Activated CD4-positive, alpha-beta T cell treated with anti-CD3 and anti-CD28 coated beads, Interleukin-2, Interleukin-4, amounts not matched to agents 100 ng/mL and 50 ng/mL, durations not matched to agents 16 hours and 8 hours (primary cell): ENCODE results near the gene CD9.
"Not testable (repeated sequence)": the region's sequence is repeated elsewhere in the genome, so short reads cannot be mapped to it uniquely, and the experiment has no call there.

Source experiments
- DNase-seq: peaks from one replicate; pipeline ENCODE4 v3.0.0-alpha.2; 2020; ENCODE audit warnings: low spot score

CD9 gene

DNA sequence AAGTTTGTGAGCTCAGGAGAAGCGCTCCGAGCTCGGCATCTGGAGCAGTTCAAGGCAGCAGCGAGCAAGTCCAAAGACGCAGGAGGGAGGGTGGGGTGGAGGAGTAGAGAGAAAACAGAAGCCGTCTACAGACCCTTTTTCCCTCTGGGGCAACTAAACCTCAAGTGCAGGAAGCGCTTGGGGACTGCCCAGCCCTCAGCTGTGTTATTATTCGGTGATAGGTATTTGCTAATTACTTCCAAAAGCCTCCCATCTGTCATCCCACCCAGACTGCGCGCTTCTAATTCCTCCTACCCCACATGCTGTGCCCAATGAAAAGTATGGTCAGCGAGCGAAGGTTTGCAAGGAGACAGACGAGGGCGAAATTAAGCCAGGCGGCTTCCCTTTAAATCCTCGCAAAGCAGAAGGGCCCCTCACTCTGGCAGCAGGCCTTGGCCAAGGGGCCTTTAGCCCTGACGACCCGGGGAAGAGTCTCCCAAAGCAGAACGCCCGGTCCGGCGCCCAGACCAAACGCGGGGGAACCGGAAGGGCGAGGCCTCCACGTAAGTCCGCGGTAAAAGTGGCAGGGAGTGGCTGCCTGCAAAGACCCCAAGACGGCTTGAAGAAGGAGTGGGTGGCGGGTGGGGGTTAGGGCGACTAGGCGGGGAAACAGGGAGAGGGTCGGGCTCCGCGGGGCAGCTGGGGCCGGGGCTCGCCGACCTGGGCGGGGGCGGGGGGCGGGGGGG, 507 bp upstream of the CD9 start:
- DNase-seq: no peak

DNA sequence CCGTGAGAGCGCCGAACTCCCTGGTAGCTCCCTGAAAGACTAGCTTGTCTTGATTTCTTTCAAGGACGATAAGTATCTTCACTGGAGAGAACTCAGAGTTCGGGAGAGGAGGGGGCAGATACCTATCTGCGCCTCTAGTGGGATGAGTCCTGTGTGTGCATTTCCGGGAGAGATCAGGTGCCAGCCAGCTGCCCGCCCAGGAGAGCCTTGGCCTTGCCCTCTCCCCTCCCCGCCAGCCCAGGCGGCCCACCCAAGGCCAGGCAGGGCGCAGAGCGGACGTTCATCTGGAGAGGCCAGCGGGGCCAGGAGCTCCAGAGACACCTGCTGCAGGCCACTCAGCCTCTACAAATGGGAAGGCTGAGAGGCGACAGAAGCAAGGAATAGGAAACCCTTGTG, 1.0 kb downstream of the CD9 start:
- DNase-seq: no peak

DNA sequence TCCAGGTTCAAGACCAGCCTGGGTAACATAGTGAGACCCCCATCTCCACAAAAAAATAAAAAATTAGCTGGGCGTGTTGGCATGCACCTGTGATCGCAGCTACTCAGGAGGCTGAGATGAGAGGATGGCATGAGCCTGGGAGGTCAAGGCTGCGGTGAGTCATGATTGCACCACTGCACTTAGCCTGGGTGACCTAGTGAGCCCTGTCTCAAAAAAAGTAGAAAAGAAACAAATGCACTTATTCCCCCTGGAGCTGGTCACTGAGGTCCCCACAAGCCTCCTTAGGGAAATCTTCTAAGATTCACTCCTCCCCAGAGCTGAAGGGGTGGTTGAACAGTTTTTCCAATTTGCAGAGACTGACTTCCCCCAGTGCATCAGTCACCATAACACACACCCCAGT, 1.6 kb downstream of the CD9 start:
- DNase-seq: no peak

DNA sequence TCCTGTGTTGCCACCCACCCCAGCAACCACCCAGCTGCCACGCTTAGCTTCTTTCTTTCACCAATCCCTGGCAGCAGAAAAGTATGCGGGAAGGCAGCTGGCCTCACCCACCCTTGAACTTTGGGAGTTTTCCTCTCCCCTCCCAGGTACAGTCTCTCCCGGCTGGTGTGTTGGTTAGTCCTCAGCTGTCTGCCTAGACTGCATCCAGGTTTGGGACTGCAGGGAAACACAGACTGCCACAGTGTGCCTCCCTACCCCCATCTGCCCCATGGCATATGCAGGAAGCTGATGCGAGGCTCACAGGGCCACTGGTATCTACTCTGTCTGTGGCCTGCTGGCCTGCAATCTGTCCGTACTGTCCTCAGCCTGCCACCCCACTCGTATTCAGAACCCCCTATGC, 2.1 kb downstream of the CD9 start:
- no peak for DNase-seq

DNA sequence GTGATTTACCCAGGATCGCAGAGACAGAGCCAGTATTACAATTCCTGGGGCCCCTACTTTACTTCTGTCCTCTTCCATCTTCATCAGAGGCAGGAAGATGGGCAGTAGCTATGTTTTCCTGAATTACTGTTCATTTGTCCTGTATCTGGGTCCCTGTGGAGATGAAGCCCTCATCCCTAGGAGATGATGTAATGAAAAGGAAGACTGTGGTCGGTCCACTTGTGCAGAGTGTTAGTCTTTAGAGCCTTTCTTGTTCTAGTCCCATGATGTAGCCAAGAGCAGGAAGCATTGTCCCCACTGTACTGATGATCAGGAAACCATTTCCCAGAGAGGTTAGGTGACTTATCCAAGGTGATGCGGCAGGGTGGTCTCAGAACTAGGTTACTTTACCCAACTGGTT, 2.6 kb downstream of the CD9 start:
- DNase-seq: no peak

DNA sequence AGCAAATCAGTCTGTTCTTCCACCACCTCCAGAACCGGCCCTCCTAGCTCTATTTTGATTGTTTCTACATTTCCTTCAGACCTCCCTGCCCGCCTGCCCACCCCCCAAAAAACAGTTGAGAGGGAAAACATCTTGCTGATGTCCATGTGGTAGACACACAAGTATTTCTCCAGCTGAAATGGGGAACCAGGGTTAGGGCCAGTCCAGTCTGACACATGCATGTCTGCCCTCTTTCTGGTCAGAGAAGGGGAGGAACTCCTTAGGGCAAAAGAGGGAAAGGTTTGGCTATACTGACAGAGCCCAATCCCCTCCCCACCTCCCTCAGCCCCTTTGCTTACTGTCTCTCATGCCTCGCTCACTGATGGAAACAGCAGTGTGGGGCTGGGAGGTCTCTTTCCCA, 3.4 kb downstream of the CD9 start:
- DNase-seq: no peak

DNA sequence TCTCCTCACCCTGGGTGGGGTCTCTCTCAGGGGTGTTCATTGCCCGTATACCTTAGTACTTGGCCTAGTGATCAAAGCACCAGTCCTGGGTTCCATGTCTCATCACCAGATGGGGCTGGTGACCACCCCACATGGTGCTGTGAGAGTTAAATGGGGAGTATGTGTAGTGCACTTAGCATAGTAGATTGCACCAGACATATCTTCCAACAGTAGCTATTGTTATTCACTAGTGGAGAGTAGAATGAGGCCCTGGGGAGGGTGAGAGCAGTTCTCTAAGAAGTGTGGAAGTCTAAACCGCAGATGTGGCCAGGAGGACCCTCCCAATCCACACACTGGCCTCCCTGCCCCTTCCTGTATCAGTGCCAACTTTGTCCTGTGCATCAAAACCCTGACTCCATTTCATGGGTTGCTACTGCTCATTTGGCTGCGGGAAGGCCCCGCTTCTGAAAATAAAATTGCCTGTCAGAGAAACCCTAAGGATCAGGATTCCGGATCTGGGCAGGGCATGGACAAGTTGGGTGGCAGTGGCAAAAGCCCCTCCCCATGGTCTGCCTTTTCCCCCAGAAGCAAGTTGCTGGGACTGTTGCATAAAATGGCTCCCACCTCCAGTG, 4.4 kb downstream of the CD9 start:
- DNase-seq: no peak

DNA sequence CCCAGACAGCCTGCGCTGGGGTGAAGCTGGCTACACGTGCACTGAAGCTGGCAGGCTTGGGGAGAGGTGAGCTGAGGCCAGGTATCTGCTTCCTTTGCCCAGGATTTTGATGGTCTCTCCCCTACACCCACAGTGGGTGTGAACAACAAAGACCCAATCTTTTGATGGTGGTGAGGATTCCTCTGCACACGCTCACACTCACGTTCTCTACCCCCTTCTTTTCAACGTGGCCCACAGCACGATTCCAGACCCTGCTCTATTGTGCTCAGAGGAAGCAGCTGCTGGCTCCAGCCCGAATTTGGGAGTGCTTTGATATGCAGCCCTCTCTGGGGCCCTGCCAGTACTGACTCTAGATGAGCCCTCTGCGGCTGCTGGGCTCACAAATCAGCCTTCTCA, 4.9 kb downstream of the CD9 start:
- DNase-seq: no peak

DNA sequence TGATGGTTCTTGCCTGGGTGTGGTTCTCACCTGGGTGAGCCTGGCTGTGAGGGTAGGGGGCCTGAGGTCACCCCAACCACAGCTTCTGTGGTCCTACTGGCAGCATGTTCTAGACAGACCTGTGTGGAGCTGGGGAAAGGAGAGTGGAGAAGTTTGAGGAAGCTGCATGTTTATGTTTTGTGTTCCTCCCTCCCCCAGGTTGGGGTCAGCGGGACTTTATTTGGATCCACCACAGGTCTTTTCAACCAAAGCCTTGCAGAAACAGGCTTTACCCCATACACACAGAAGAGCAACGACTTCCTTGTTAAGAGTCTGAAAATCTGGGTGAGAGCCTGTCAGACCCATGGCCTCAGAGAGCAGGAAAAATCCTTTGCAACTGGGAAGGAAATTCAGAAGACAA, 5.6 kb downstream of the CD9 start:
- no peak for DNase-seq

DNA sequence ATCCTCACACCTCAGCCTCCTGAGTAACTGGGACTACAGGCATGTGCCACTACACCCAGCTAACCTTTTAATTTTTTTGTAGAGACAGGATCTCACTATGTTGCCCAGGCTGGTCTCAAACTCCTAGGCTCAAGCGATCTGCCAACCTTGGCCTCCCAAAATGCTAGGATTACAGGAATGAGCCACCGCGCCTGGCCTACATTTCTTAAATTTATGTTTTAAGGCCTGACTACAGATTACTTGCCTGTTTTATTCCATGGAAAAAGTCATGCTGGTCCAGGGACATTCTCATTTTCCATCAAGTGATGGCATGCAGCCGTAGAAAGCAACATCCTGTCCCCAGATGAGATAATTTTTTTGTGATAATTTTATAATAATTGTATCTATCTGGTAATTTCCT, 6.1 kb downstream of the CD9 start:
- DNase-seq: no peak

DNA sequence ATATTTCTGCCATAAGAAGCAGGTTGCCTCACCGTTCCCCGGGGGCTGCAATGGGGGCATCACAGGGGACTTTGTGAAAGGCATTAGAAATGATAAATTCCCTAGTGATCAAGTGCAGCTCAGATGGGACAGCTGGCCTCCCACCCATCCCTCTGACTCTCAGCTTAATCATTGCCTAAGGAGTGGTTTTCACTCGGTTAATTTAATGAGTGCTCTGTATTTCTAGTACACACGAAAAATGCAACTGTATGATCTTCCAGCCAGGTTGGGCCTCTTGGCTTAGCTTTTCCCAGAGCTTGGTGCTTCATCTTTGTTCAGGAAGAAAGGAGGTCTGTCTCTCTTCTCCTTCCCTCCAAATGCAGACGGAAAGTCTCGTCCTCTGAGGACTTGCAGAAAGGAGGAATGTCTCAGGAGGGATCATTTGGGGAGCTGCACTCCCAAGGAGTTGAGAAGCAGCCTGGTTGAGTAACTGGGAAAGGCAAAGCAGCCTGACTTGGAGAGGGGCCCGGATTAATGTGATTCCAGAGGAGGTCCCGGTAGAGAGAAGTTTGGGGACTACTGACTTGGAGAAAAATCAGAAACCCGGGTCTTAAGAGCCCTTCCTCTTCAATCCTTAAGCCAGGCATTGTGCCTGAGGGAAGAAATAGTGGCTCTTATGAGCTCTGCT, 7.2 kb downstream of the CD9 start:
- DNase-seq: no peak

DNA sequence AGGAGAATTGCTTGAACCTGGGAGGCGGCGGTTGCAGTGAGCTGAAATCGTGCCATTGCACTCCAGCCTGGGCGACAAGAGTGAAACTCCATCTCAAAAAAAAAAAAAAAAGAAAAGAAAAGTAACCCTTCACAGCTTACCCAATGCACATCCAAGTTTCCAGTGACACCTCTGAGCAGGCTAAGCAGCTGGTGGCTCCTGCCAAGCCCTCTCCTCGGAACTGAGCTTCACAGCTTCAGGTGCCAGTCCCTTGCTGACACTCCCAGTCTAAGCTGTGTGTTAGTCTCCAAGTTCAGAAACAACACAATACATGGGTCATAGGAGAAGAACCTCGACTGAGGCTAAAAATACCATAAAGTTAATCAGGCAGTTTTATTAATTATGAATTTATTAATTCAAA, 7.9 kb downstream of the CD9 start:
- no peak for DNase-seq

DNA sequence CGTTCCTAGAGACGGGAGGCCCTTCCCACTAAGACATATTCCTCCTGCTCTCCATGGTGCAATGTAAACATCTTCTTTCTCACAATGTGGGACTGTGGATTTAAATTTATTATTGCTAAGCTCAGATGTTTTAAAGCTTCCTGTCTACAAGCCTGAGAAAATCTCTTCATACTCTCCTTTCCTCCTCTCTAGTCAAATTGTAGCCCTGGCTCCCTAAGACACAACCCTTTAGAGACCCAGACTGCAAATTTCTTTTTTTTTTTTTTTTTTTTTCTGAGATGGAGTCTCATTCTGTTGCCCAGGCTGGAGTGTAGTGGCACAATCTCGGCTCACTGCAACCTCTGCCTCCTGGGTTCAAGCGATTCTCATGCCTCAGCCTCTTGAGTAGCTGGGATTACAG, 9.2 kb downstream of the CD9 start:
- not testable (repeated sequence) for DNase-seq

DNA sequence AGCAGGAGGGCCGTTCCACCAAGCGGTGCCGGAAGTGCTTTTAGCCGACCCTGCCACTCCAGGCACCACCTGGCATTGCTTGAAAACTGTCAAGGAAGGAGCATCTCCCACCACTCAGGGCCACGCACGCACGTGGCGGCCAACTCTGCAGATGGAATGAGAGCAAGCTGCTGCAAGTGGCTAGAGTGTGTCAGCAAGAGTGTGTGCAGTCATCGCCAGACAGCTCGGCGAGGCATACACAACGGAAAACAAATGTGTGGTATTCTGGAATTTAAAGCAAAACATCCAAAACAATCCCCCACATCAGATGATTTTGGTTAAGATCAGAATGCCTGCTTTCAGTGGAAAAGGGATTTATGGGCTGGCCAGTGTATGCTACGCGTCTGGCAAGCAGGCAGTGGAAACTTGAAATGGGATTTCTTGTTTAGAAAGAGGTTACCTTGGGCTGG, 11.2 kb downstream of the CD9 start:
- DNase-seq: no peak

DNA sequence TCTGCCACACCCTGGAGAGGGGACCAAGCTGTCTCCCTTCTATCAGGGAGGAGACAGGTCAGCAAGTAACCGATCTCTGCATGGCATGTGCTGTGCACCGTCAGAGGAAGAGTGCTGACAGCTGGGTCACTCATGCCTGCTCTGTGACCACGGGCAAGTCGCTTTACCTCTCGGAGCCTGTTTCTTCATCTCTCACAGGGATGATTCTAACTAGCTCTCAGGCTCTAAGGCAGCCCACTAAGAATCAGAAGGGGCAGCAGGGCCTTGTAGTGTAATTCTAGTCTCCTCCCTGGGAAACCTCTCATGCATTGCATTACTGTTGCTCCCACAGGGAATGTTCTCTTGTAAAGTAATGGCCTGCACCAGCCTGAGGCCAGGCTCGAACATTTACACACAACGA, 11.9 kb downstream of the CD9 start:
- DNase-seq: no peak

DNA sequence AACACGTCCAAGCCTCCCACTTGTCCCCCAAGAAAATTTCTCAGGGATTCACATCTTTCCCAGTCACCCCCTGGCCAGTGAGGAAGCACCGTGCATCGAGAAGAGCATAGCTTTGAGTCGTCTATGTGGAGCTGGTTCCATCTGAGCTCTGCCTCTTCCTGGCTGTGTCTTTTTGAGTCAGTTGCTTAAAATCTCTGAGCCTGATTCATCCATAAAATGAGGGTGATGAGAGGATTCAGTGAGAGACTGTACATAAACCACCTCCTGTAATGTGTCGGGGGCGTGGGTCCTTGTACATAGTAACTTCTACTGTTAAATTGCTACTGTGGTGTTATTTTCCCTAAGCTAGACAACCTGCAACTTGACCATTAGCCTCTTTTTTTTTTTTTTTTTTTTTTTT, 13.8 kb downstream of the CD9 start:
- no peak for DNase-seq

DNA sequence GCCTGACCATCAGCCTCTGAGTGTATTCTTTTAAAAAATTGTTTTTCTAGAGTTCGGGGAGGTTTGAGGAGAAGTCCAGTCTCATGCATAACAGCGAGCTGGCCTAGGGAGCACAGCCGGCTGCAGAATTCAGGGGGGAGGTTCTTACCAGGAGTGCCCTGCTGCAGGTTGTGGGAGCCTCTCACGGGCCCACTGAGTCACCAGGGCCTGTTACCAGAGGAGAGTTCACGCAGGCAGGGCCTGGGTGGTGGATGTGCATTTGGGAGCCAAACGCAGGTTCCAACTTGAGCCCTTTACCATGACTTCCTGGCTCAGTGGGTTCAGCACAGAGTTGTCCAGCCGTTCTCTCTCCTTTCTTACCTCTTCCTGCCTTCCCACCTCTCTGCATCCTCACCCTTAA, 14.4 kb downstream of the CD9 start:
- DNase-seq: no peak

DNA sequence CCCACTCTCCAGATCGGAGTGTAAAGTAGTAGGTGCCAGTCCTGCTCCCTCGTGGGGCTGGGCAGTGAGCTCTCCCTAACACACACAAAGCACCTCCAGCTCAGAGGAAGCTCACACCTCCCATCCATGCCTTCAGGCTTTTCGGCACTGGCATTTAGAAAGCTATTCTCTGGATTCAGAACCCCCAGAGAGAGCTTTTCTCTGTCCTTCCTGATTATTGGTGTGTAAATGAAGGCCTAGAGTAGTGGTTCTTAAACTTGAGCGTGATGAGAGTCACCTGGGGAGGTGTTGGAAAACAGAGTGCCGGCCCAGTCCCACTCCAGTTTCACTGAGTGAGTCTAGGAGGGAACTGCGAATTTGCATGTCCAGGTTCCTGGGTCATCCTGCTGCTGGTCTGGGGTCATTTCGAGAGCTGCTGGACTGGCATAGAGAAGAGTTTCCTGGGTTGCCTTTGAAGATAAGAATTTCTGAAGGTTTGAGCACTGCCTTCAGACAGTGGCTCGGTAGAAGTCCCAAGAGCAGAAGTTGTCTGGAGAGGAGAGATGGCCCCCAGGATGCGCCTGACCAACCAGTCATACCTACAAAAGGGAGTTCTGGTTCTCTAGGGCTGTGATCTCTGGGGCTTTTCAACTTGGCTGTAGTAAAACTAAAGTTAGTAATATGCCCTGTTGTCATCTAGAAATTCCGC, 15.1 kb downstream of the CD9 start:
- DNase-seq: no peak

DNA sequence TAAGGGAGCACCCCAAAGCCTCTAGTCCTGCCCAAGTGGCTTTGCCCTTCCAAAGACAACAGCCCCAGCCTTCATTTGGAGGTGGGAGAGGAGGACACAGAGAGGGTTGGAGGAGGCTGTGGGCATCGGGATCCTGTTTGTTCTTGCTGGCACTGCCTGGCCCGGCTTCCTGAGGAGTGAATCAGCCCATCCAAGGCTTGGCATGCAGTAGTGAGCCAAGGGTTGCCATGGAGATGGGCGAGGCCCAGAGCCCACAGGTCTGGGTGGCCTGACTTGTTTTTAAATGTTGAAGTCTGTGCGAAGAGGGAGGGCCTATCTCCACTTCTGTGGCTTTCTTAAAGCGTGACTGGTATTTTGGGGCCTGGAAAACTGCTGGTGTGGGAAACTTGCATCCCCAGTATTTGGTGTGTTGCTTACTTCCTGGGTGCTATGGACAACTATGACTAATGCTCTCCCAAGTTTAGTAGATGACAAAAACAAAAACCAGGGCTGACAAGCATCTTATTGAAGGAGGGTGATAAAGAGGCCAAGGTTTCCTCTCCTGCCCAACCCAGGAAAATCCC, 15.8 kb downstream of the CD9 start:
- DNase-seq: peak; percentile 27

DNA sequence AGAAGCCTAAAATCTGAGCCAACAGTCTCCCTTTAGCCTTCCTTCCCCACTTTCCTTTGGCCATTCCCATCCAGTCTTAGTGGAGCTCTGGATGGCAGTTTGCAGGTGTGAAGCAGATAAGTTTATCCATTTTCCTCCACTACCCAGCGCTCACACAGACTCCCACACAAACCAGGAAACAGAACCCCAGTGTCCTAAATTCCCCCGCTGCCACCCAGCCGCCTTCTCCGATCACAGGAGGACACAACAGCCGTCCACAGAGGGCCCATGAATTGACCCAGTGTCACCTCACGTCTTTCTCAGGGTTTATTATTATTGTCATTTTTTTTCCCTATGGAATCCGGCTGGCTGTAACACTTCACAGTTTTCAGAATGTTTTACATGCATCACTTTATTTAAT, 16.4 kb downstream of the CD9 start:
- no peak for DNase-seq

DNA sequence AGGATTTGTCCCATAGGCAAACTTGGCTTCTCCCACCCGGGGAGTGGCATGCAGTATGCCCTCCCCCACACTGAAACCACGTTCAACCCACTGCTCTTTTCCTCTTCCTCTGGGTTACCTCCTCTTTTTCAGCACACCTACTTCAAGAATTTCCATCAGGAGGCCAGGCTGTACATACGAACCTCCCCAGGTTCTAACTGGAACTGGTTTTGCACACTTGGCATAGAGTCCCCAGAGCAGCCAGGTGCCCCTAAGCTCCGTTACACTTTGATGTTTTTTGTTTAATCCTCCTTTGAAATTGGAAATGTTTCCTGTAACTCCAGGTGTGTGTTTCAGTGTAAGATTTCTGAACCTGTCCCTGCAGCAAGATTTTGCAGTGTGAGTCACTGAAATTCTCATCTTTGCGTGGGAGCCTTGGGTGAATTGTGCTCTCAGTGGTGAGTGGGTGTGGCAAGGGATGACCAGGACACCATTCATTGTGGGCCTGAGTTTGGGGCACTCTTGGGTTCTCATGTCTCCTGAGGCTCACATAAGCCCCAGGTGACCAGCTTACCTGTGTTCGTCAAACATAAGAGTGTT, 18.2 kb downstream of the CD9 start:
- no peak for DNase-seq

DNA sequence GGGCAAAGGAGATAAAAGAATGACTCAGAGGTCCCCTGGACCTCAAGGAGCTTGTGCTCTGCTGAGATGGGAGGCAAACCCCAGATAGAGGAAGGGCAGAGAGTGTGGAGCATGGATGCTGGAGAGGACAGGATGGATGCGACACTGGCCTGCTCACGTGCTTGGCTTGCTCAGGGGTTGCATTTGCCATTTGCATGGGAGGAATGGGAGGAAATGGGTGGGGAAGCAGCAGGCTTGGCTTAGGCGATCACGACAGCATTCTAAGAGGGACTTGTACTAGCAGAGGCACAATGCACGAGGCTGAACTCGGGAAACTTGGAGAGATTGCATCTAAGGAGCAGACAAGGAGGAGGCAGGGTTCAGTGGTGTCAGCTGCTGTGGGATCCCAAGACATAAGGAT, 19.8 kb downstream of the CD9 start:
- DNase-seq: no peak
